SK-N-SH treated with all-trans-retinoic acid at 6 μM for 48 hours (cell line): ENCODE data around the gene RETREG3.

Experiments used
- ATAC-seq: fragments of 200-7000 bp; cut with Tn5 transposase; 3 replicates; pipeline ENCODE4 v1.9.1; 2020; ENCODE audit warnings: mild to moderate bottlenecking, moderate library complexity
- ARNTL ChIP-seq: fragments of 450-650 bp; formaldehyde crosslinking; IDR thresholded peaks from 2 replicates; pipeline ENCODE4 v1.5.0; 2020; ENCODE audit warnings: low read depth, mild to moderate bottlenecking, moderate library complexity, borderline replicate concordance
- BACH2 ChIP-seq: fragments of 250-450 bp; sonication (Bioruptor Pico); IDR thresholded peaks from 2 replicates; pipeline ENCODE4 v1.9.0; 2021; ENCODE audit warnings: mild to moderate bottlenecking, borderline replicate concordance
- CSDC2 ChIP-seq: fragments of 250-450 bp; sonication (Bioruptor Pico); IDR thresholded peaks from 2 replicates; pipeline ENCODE4 v1.5.0; 2020; ENCODE audit warnings: mild to moderate bottlenecking, moderate library complexity
- ESRRG ChIP-seq: fragments of 250-450 bp; sonication (Bioruptor Pico); IDR thresholded peaks from 2 replicates; pipeline ENCODE4 v1.6.1; 2021; ENCODE audit warnings: mild to moderate bottlenecking
- GLIS3 ChIP-seq: fragments of 250-450 bp; sonication (Bioruptor Pico); IDR thresholded peaks from 2 replicates; pipeline ENCODE4 v1.5.0; 2020; ENCODE audit warnings: mild to moderate bottlenecking, moderate library complexity
- ISL1 ChIP-seq: fragments of 250-450 bp; sonication (Bioruptor Pico); IDR thresholded peaks from 2 replicates; pipeline ENCODE4 v2.1.2; 2022; ENCODE audit warnings: mild to moderate bottlenecking, moderate library complexity
- OSR1 ChIP-seq: fragments of 250-450 bp; sonication (Bioruptor Pico); IDR thresholded peaks from 2 replicates; pipeline ENCODE4 v1.8.0; 2022; ENCODE audit warnings: moderate library complexity, mild to moderate bottlenecking, inconsistent platforms
- PPARA ChIP-seq: fragments of 250-450 bp; sonication (Bioruptor Pico); IDR thresholded peaks from 2 replicates; pipeline ENCODE4 v1.5.0; 2020; ENCODE audit warnings: mild to moderate bottlenecking, borderline replicate concordance
- RARB ChIP-seq: fragments of 250-450 bp; sonication (Bioruptor Pico); IDR thresholded peaks from 2 replicates; pipeline ENCODE4 v1.8.0; 2021; ENCODE audit warnings: mild to moderate bottlenecking, moderate library complexity
- SNAI2 ChIP-seq: fragments of 250-450 bp; sonication (Bioruptor Pico); IDR thresholded peaks from 2 replicates; pipeline ENCODE4 v1.5.0; 2020; ENCODE audit warnings: mild to moderate bottlenecking, moderate library complexity
- TCF4 ChIP-seq: fragments of 250-450 bp; sonication (Bioruptor Pico); IDR thresholded peaks from 2 replicates; pipeline ENCODE4 v1.8.0; 2021; ENCODE audit warnings: mild to moderate bottlenecking, moderate library complexity, borderline replicate concordance
- TOX ChIP-seq: fragments of 250-450 bp; sonication (Bioruptor Pico); IDR thresholded peaks from 2 replicates; pipeline ENCODE4 v1.8.0; 2021; ENCODE audit warnings: mild to moderate bottlenecking, moderate library complexity, borderline replicate concordance
- ZC3H10 ChIP-seq: fragments of 250-450 bp; sonication (Bioruptor Pico); IDR thresholded peaks from 2 replicates; pipeline ENCODE4 v1.5.1; 2021; ENCODE audit warnings: mild to moderate bottlenecking, moderate library complexity
- ZFP3 ChIP-seq: fragments of 250-450 bp; sonication (Bioruptor Pico); IDR thresholded peaks from 2 replicates; pipeline ENCODE4 v1.5.0; 2020; ENCODE audit warnings: mild to moderate bottlenecking, moderate library complexity
- ZFP30 ChIP-seq: fragments of 450-650 bp; formaldehyde crosslinking; IDR thresholded peaks from 2 replicates; pipeline ENCODE4 v1.5.0; 2022; ENCODE audit warnings: mild to moderate bottlenecking, moderate library complexity
- ZNF565 ChIP-seq: fragments of 450-650 bp; formaldehyde crosslinking; conservative IDR thresholded peaks from 2 replicates; pipeline ENCODE4 v1.5.0; 2020; ENCODE audit warnings: low read depth, mild to moderate bottlenecking, moderate library complexity
- ZNF70 ChIP-seq: fragments of 450-650 bp; formaldehyde crosslinking; IDR thresholded peaks from 2 replicates; pipeline ENCODE4 v1.5.0; 2020; ENCODE audit warnings: mild to moderate bottlenecking, moderate library complexity
- ZNF8 ChIP-seq: fragments of 450-650 bp; formaldehyde crosslinking; IDR thresholded peaks from 2 replicates; pipeline ENCODE4 v1.5.0; 2020; ENCODE audit warnings: mild to moderate bottlenecking, moderate library complexity
- TF ChIP-seq, protein P1 (sequence below): fragments of 250-450 bp; sonication (Bioruptor Pico); IDR thresholded peaks from 2 replicates; pipeline ENCODE4 v1.8.0; 2021; ENCODE audit warnings: low read depth, mild to moderate bottlenecking, moderate library complexity, borderline replicate concordance
- TF ChIP-seq, protein P2 (sequence below): fragments of 250-450 bp; sonication (Bioruptor Pico); IDR thresholded peaks from 2 replicates; pipeline ENCODE4 v1.5.0; 2020; ENCODE audit warnings: mild to moderate bottlenecking, moderate library complexity
- TF ChIP-seq, protein P3 (sequence below): fragments of 250-450 bp; sonication (Bioruptor Pico); IDR thresholded peaks from 2 replicates; pipeline ENCODE4 v1.5.1; 2021; ENCODE audit warnings: mild to moderate bottlenecking, moderate library complexity
- TF ChIP-seq, protein P4 (sequence below): fragments of 250-450 bp; sonication (Bioruptor Pico); IDR thresholded peaks from 2 replicates; pipeline ENCODE4 v1.8.0; 2020; ENCODE audit warnings: mild to moderate bottlenecking, moderate library complexity, borderline replicate concordance

Gene RETREG3

DNA sequence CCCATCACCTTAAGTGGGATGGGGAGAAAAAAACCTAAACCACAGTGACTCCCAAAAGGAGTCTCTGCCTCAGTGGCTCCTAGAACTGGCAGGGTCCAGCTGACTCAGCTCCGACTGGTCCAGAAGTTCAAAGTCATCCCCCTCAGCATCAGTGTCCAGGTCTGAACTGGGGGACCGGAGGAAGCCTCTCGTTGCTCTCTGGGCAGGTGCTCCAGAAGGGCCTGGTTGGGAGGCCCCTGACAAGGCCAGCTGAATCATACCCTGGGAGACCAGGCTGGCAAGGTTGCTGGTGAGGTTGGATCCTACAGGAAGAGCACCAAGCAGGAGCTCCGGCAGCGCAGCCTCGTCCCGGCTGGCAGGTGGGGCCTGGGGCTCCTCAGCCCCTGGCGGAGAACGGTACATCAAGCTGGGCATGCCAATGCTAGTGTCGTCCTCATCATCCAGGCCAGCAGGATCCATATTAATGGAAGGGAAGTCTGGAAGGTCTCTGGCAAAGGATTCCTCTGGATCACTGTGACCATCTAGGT lies 27.4 kb downstream of the RETREG3 start:
- TF ChIP-seq TOX = no peak
- no peak for TF ChIP-seq SNAI2 (CRISPR knock-in tag)
- no peak for TF ChIP-seq ZFP3 (CRISPR knock-in tag)
- TF ChIP-seq OSR1 = no peak
- TF ChIP-seq TCF4 (CRISPR knock-in tag) = no peak
- TF ChIP-seq ZNF8 = no peak
- TF ChIP-seq, protein P1, sequence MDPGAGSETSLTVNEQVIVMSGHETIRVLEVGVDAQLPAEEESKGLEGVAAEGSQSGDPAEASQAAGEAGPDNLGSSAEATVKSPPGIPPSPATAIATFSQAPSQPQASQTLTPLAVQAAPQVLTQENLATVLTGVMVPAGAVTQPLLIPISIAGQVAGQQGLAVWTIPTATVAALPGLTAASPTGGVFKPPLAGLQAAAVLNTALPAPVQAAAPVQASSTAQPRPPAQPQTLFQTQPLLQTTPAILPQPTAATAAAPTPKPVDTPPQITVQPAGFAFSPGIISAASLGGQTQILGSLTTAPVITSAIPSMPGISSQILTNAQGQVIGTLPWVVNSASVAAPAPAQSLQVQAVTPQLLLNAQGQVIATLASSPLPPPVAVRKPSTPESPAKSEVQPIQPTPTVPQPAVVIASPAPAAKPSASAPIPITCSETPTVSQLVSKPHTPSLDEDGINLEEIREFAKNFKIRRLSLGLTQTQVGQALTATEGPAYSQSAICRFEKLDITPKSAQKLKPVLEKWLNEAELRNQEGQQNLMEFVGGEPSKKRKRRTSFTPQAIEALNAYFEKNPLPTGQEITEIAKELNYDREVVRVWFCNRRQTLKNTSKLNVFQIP = no peak
- no peak for TF ChIP-seq BACH2
- no peak for TF ChIP-seq GLIS3
- TF ChIP-seq ESRRG (CRISPR knock-in tag) = no peak
- no peak for TF ChIP-seq ZFP30
- TF ChIP-seq CSDC2 (CRISPR knock-in tag) = no peak
- no peak for TF ChIP-seq ZNF565 (CRISPR knock-in tag)
- no peak for TF ChIP-seq ZC3H10
- TF ChIP-seq, protein P2, sequence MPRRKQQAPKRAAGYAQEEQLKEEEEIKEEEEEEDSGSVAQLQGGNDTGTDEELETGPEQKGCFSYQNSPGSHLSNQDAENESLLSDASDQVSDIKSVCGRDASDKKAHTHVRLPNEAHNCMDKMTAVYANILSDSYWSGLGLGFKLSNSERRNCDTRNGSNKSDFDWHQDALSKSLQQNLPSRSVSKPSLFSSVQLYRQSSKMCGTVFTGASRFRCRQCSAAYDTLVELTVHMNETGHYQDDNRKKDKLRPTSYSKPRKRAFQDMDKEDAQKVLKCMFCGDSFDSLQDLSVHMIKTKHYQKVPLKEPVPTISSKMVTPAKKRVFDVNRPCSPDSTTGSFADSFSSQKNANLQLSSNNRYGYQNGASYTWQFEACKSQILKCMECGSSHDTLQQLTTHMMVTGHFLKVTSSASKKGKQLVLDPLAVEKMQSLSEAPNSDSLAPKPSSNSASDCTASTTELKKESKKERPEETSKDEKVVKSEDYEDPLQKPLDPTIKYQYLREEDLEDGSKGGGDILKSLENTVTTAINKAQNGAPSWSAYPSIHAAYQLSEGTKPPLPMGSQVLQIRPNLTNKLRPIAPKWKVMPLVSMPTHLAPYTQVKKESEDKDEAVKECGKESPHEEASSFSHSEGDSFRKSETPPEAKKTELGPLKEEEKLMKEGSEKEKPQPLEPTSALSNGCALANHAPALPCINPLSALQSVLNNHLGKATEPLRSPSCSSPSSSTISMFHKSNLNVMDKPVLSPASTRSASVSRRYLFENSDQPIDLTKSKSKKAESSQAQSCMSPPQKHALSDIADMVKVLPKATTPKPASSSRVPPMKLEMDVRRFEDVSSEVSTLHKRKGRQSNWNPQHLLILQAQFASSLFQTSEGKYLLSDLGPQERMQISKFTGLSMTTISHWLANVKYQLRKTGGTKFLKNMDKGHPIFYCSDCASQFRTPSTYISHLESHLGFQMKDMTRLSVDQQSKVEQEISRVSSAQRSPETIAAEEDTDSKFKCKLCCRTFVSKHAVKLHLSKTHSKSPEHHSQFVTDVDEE = no peak
- TF ChIP-seq RARB (CRISPR knock-in tag) = no peak
- TF ChIP-seq PPARA (CRISPR knock-in tag) = no peak
- no peak for TF ChIP-seq ZNF70 (CRISPR knock-in tag)
- TF ChIP-seq, protein P3, sequence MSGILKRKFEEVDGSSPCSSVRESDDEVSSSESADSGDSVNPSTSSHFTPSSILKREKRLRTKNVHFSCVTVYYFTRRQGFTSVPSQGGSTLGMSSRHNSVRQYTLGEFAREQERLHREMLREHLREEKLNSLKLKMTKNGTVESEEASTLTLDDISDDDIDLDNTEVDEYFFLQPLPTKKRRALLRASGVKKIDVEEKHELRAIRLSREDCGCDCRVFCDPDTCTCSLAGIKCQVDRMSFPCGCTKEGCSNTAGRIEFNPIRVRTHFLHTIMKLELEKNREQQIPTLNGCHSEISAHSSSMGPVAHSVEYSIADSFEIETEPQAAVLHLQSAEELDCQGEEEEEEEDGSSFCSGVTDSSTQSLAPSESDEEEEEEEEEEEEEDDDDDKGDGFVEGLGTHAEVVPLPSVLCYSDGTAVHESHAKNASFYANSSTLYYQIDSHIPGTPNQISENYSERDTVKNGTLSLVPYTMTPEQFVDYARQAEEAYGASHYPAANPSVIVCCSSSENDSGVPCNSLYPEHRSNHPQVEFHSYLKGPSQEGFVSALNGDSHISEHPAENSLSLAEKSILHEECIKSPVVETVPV (CRISPR knock-in tag) = no peak
- TF ChIP-seq, all 23 proteins: peak for 0
- ATAC-seq = no peak

DNA sequence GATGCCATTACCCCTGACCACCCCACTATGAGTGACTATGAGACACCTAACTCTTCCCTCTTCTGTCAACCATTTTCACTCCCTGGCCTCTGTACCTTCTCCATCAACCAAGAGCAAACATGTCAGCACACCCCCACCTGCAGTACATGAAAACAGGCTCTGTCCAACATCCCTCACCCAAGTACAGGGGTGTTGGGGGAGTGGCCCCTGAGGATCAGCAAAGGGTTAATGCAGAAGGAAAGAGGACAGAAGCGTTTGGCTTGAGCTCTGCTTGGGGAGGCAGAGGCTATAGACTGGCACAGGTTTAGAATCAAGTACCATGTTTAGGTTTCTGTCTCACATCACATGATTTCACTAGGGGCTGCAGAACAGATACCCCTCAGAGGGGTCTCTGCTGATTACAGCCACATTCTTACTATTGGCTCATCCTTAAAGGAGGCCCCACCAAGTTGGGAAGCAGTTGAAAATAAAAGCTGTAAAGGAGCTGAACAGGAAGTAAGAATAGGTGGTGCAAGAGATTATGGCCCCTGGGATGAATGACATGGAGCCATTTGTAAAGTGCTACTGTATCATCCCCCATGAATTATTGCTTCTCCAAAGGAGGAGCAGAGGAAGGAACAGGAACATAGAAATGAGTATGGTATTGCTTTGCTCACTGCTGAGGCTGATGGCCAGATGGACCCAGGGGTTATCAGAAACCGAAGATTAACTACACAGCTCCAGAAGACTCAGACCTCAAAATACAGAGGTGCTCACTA lies 29.2 kb downstream of the RETREG3 start:
- no peak for ATAC-seq
- TF ChIP-seq SNAI2 (CRISPR knock-in tag) (no peak), ZNF565 (CRISPR knock-in tag) (no peak), ZNF8 (no peak), RARB (CRISPR knock-in tag) (no peak), ARNTL (CRISPR knock-in tag) (no peak), TCF4 (CRISPR knock-in tag) (no peak), ISL1 (CRISPR knock-in tag) (no peak)
- TF ChIP-seq, protein P4, sequence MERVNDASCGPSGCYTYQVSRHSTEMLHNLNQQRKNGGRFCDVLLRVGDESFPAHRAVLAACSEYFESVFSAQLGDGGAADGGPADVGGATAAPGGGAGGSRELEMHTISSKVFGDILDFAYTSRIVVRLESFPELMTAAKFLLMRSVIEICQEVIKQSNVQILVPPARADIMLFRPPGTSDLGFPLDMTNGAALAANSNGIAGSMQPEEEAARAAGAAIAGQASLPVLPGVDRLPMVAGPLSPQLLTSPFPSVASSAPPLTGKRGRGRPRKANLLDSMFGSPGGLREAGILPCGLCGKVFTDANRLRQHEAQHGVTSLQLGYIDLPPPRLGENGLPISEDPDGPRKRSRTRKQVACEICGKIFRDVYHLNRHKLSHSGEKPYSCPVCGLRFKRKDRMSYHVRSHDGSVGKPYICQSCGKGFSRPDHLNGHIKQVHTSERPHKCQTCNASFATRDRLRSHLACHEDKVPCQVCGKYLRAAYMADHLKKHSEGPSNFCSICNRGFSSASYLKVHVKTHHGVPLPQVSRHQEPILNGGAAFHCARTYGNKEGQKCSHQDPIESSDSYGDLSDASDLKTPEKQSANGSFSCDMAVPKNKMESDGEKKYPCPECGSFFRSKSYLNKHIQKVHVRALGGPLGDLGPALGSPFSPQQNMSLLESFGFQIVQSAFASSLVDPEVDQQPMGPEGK (CRISPR knock-in tag) = no peak
- TF ChIP-seq, protein P3 (CRISPR knock-in tag) = no peak
